ENCODE measurements around the gene AKAP1.

Gene AKAP1

GRCh38 chr17:57048096-57048495, 37.0 kb upstream of the AKAP1 start:
- Histone ChIP-seq H3K4me3 (ENCODE audit: low read depth in 1 of 5, low read length in 5 of 5) (no peak overlapping the region), H3K27ac (ENCODE audit: low read depth, low read length) (no peak overlapping the region), H3K4me1 (ENCODE audit: control insufficient read depth in 5 of 5, insufficient read depth in 5 of 5, low read length in 5 of 5) (peaks cover 2 to 20% (median 17%) of the 10 kb centered on the region in 5 donors), H3K9me3 (ENCODE audit: control insufficient read depth in 5 of 5, low read length in 5 of 5) (no peaks in the 10 kb centered on the region), H3K27me3 (ENCODE audit: control insufficient read depth in 5 of 5, insufficient read depth in 4 of 5, low read length in 5 of 5) (no peaks in the 10 kb centered on the region), H3K9ac (ENCODE audit: low read length in 5 of 5) (no peak overlapping the region), H3K36me3 (ENCODE audit: control insufficient read depth in 5 of 5, insufficient read depth in 5 of 5, low read length in 5 of 5) (no peaks in the 10 kb centered on the region)

DNA sequence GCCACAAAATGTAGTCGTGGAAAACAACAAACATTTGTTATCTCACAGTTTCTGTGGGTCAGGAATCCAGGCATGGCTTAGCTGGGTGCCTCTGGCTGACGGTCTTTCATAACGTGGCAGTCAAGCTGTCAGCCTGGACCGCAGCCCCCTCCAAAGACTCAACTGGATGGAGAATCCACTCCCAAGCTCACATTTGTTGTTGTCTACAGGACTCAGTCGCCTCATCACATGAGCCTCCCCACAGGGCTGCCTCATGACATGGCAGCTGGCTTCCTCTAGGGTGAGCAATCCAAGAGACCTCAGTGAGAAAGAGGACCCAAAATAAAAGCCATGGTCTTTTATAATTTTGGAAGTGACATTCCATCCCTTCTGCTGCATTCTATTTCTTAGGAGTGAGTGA, 34.7 kb upstream of the AKAP1 start:
- Histone ChIP-seq H3K36me3 (ENCODE audit: control insufficient read depth in 5 of 5, insufficient read depth in 5 of 5, low read length in 5 of 5) (no peaks in the 10 kb centered on the region), H3K27me3 (ENCODE audit: control insufficient read depth in 5 of 5, insufficient read depth in 4 of 5, low read length in 5 of 5) (no peaks in the 10 kb centered on the region), H3K4me1 (ENCODE audit: control insufficient read depth in 5 of 5, insufficient read depth in 5 of 5, low read length in 5 of 5) (peaks cover 2 to 24% (median 20%) of the 10 kb centered on the region in 5 donors), H3K4me3 (ENCODE audit: low read depth in 1 of 5, low read length in 5 of 5) (no peak overlapping the region), H3K9ac (ENCODE audit: low read length in 5 of 5) (no peak overlapping the region), H3K9me3 (ENCODE audit: control insufficient read depth in 5 of 5, low read length in 5 of 5) (no peaks in the 10 kb centered on the region), H3K27ac (ENCODE audit: low read depth, low read length) (no peak overlapping the region)

GRCh38 chr17:57051886-57052361, 33.1 kb upstream of the AKAP1 start:
- no peak overlapping the region for H3K27ac ChIP-seq (ENCODE audit: low read depth, low read length)
- no peaks in the 10 kb centered on the region for H3K36me3 ChIP-seq (ENCODE audit: control insufficient read depth in 5 of 5, insufficient read depth in 5 of 5, low read length in 5 of 5)
- peaks cover 2 to 9% (median 8%) of the 10 kb centered on the region in 5 donors for H3K4me1 ChIP-seq (ENCODE audit: control insufficient read depth in 5 of 5, insufficient read depth in 5 of 5, low read length in 5 of 5)
- no peak overlapping the region for H3K9ac ChIP-seq (ENCODE audit: low read length in 5 of 5)
- H3K27me3 ChIP-seq (ENCODE audit: control insufficient read depth in 5 of 5, insufficient read depth in 4 of 5, low read length in 5 of 5) = no peaks in the 10 kb centered on the region
- H3K4me3 ChIP-seq (ENCODE audit: low read depth in 1 of 5, low read length in 5 of 5) = no peak overlapping the region
- H3K9me3 ChIP-seq (ENCODE audit: control insufficient read depth in 5 of 5, low read length in 5 of 5) = no peaks in the 10 kb centered on the region

DNA sequence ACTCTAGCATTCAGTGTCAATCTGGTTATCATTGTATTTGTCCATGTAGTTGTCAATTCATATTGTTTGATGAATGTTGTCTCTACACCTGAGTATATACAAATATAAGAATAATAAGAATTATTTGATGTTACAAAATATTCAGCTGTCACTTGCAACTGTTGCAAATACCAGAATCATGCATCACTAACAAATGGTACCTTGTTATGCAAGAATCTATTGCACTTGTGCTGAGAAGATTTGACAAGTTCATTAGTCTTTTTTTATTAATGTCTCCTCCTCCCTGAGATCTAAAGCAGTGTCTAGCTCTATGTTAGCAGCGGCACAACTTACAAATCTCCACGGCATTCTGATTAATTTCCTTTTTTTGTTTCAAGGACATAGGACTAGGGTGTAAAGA, 22.2 kb upstream of the AKAP1 start:
- no peak overlapping the region for H3K27ac ChIP-seq (ENCODE audit: low read depth, low read length)
- H3K9me3 ChIP-seq (ENCODE audit: control insufficient read depth in 5 of 5, low read length in 5 of 5) = no peaks in the 10 kb centered on the region
- no peak overlapping the region for H3K4me3 ChIP-seq (ENCODE audit: low read depth in 1 of 5, low read length in 5 of 5)
- no peaks in the 10 kb centered on the region for H3K36me3 ChIP-seq (ENCODE audit: control insufficient read depth in 5 of 5, insufficient read depth in 5 of 5, low read length in 5 of 5)
- H3K4me1 ChIP-seq (ENCODE audit: control insufficient read depth in 5 of 5, insufficient read depth in 5 of 5, low read length in 5 of 5) = no peaks in the 10 kb centered on the region
- no peaks in the 10 kb centered on the region for H3K27me3 ChIP-seq (ENCODE audit: control insufficient read depth in 5 of 5, insufficient read depth in 4 of 5, low read length in 5 of 5)
- no peak overlapping the region for H3K9ac ChIP-seq (ENCODE audit: low read length in 5 of 5)

DNA sequence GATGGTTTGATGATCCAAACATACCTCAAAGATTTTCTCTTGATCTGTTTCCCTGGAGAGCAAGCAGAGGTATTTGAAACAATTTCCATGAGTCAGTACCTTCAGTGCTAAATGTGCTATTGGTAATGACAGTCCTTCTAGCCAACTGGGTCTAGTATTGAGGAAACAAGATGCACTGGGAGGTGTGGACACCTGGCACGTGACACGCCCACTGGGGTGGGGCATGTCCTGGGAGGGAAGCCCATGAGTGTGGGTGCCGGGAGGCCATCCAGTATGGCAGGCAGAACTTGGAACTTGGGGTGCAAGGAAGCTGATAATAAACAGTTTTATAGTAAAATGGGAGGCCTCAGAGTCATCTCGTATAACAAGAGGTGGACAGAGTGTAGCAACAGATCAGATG, 17.9 kb upstream of the AKAP1 start:
- Histone ChIP-seq H3K9me3 (ENCODE audit: control insufficient read depth in 5 of 5, low read length in 5 of 5) (no peaks in the 10 kb centered on the region), H3K36me3 (ENCODE audit: control insufficient read depth in 5 of 5, insufficient read depth in 5 of 5, low read length in 5 of 5) (no peaks in the 10 kb centered on the region), H3K4me1 (ENCODE audit: control insufficient read depth in 5 of 5, insufficient read depth in 5 of 5, low read length in 5 of 5) (peaks cover 0 to under 1% (median 0%) of the 10 kb centered on the region in 5 donors), H3K27me3 (ENCODE audit: control insufficient read depth in 5 of 5, insufficient read depth in 4 of 5, low read length in 5 of 5) (no peaks in the 10 kb centered on the region), H3K9ac (ENCODE audit: low read length in 5 of 5) (no peak overlapping the region), H3K27ac (ENCODE audit: low read depth, low read length) (no peak overlapping the region), H3K4me3 (ENCODE audit: low read depth in 1 of 5, low read length in 5 of 5) (no peak overlapping the region)

- no peak overlapping the region for H3K4me3 ChIP-seq (ENCODE audit: low read depth in 1 of 5, low read length in 5 of 5)
These were observed 17.3 kb upstream of the AKAP1 start for GRCh38 chr17:57067781-57068180.

GRCh38 chr17:57068222-57068658, 16.8 kb upstream of the AKAP1 start:
- H3K27me3 ChIP-seq (ENCODE audit: control insufficient read depth in 5 of 5, insufficient read depth in 4 of 5, low read length in 5 of 5) = no peaks in the 10 kb centered on the region
- H3K9ac ChIP-seq (ENCODE audit: low read length in 5 of 5) = no peak overlapping the region
- H3K36me3 ChIP-seq (ENCODE audit: control insufficient read depth in 5 of 5, insufficient read depth in 5 of 5, low read length in 5 of 5) = no peaks in the 10 kb centered on the region
- H3K27ac ChIP-seq (ENCODE audit: low read depth, low read length) = no peak overlapping the region
- H3K4me3 ChIP-seq (ENCODE audit: low read depth in 1 of 5, low read length in 5 of 5) = no peak overlapping the region
- H3K4me1 ChIP-seq (ENCODE audit: control insufficient read depth in 5 of 5, insufficient read depth in 5 of 5, low read length in 5 of 5) = peaks cover 2 to 10% (median 6%) of the 10 kb centered on the region in 5 donors
- H3K9me3 ChIP-seq (ENCODE audit: control insufficient read depth in 5 of 5, low read length in 5 of 5) = no peaks in the 10 kb centered on the region

More at GRCh38 chr17:57067781-57068180, 17.3 kb upstream of the AKAP1 start:
- Histone ChIP-seq H3K36me3 (ENCODE audit: control insufficient read depth in 5 of 5, insufficient read depth in 5 of 5, low read length in 5 of 5) (no peaks in the 10 kb centered on the region), H3K27me3 (ENCODE audit: control insufficient read depth in 5 of 5, insufficient read depth in 4 of 5, low read length in 5 of 5) (no peaks in the 10 kb centered on the region), H3K4me1 (ENCODE audit: control insufficient read depth in 5 of 5, insufficient read depth in 5 of 5, low read length in 5 of 5) (peaks cover 2 to 6% (median 5%) of the 10 kb centered on the region in 5 donors), H3K27ac (ENCODE audit: low read depth, low read length) (no peak overlapping the region), H3K9ac (ENCODE audit: low read length in 5 of 5) (no peak overlapping the region), H3K9me3 (ENCODE audit: control insufficient read depth in 5 of 5, low read length in 5 of 5) (no peaks in the 10 kb centered on the region)

GRCh38 chr17:57068707-57069106, 16.3 kb upstream of the AKAP1 start:
- no peaks in the 10 kb centered on the region for H3K36me3 ChIP-seq (ENCODE audit: control insufficient read depth in 5 of 5, insufficient read depth in 5 of 5, low read length in 5 of 5)
- H3K27me3 ChIP-seq (ENCODE audit: control insufficient read depth in 5 of 5, insufficient read depth in 4 of 5, low read length in 5 of 5) = no peaks in the 10 kb centered on the region
- no peak overlapping the region for H3K4me3 ChIP-seq (ENCODE audit: low read depth in 1 of 5, low read length in 5 of 5)
- no peak overlapping the region for H3K27ac ChIP-seq (ENCODE audit: low read depth, low read length)
- H3K9me3 ChIP-seq (ENCODE audit: control insufficient read depth in 5 of 5, low read length in 5 of 5) = no peaks in the 10 kb centered on the region
- H3K9ac ChIP-seq (ENCODE audit: low read length in 5 of 5) = no peak overlapping the region
- H3K4me1 ChIP-seq (ENCODE audit: control insufficient read depth in 5 of 5, insufficient read depth in 5 of 5, low read length in 5 of 5) = peaks cover 2 to 15% (median 6%) of the 10 kb centered on the region in 5 donors

DNA sequence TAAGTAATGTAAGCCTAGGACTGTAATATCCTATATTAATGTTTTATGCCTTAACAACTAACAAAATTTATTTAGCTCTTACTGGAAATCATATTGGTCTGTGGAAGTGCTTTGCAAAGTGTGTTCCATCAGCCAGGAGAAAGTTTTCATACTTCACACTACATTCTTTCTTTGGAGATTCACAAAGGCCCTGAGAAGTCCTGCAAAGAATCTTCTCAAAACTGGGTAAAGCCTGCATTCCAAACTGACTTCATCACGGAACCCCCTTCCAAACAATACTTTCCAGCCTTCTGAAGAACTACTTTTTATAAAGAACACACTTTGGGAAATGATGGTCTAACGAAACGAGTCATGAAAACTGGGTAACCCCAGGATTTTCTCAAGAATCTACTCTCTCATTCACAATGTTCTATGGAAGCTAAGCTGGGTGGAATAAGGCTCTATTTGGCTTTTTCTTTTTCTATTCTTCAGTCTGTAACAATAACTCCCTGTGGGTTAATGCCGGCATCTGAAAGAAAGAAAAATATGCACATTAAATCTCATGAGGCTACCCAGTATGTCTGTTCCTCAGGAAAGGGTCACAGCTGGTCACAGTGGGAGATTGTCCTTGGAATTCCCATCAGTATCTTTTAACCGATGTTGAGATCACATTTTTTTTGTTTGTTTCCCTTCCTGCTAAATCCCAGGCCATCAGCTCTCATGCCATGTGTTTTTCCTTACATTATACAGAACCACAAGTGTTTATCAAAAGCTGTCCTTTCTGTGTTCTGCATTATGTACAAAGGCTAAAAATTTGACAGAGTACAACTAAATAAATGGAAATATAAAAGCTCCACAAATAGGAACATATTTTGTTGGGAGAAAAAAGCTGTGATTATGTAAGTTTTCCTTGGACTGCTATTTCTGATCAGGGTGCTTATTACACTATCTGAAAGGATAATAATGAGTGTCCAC, 12.8 kb upstream of the AKAP1 start:
- Histone ChIP-seq H3K9me3 (ENCODE audit: control insufficient read depth in 5 of 5, low read length in 5 of 5) (no peaks in the 10 kb centered on the region), H3K4me3 (ENCODE audit: low read depth in 1 of 5, low read length in 5 of 5) (no peak overlapping the region), H3K27ac (ENCODE audit: low read depth, low read length) (no peak overlapping the region), H3K27me3 (ENCODE audit: control insufficient read depth in 5 of 5, insufficient read depth in 4 of 5, low read length in 5 of 5) (no peaks in the 10 kb centered on the region), H3K36me3 (ENCODE audit: control insufficient read depth in 5 of 5, insufficient read depth in 5 of 5, low read length in 5 of 5) (no peaks in the 10 kb centered on the region), H3K4me1 (ENCODE audit: control insufficient read depth in 5 of 5, insufficient read depth in 5 of 5, low read length in 5 of 5) (peaks cover 2 to 16% (median 6%) of the 10 kb centered on the region in 5 donors), H3K9ac (ENCODE audit: low read length in 5 of 5) (peak overlapping the region in 1 of 5 donors; percentile 7)

DNA sequence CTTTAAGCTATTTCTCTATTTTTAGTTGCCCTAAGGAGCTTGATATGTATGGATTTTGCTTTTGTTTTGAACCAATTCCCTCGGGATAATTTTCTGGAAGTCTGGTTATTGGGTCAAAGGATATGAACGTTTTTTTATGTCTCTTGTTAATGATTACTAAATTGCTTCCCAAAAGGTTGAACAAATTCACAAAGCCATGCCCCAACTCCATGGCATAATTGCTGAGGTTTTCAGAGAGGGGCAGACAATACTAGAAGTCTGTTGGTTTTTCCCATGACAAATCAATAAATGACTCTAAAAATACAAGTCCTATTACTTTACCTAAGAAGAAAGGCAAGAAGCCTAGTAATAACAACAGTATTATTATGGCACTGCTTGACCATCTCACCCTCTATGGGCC, 11.4 kb upstream of the AKAP1 start:
- Histone ChIP-seq H3K9me3 (ENCODE audit: control insufficient read depth in 5 of 5, low read length in 5 of 5) (no peaks in the 10 kb centered on the region), H3K27ac (ENCODE audit: low read depth, low read length) (no peak overlapping the region), H3K4me3 (ENCODE audit: low read depth in 1 of 5, low read length in 5 of 5) (no peak overlapping the region), H3K36me3 (ENCODE audit: control insufficient read depth in 5 of 5, insufficient read depth in 5 of 5, low read length in 5 of 5) (no peaks in the 10 kb centered on the region), H3K9ac (ENCODE audit: low read length in 5 of 5) (no peak overlapping the region), H3K4me1 (ENCODE audit: control insufficient read depth in 5 of 5, insufficient read depth in 5 of 5, low read length in 5 of 5) (peaks cover 2 to 16% (median 6%) of the 10 kb centered on the region in 5 donors), H3K27me3 (ENCODE audit: control insufficient read depth in 5 of 5, insufficient read depth in 4 of 5, low read length in 5 of 5) (no peaks in the 10 kb centered on the region)
